CD4-positive, alpha-beta T cell treated with Interleukin-1 beta for 1 hour (primary cell): ENCODE data around the gene CERS1.

ENCODE experiments used
- DNase-seq, 2 donors: peaks; one replicate each; pipeline ENCODE4 v3.0.0-alpha.2; 2020 to 2022

Gene CERS1

GRCh38 chr19:18869023-18869618 lies 26.8 kb downstream of the CERS1 start:
- no peak for DNase-seq

- no peak for DNase-seq
These were observed 27.5 kb downstream of the CERS1 start for GRCh38 chr19:18868380-18869022.

- no peak for DNase-seq
These were observed 28.2 kb downstream of the CERS1 start for GRCh38 chr19:18867751-18868150.

DNA sequence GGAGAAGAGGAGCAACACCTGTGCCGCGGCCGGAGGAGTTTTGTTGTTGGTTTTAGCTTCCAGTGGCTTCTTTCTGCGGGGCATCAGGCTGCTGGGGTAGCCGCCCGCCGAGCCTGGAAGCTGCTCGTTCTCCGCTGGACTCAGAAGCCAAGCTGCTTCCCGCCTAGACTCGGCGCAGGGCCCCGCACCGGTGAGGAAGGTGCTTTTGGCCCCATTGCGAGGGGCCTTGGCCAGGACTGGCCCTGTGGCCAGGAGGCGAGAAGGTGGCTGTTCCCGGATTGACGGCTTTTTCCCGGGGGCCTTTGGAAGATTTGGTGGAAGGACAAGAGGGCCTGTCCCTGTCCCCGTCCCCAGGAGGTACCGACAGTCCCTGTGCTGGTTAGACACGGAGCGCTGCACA lies 28.8 kb downstream of the CERS1 start:
- no peak for DNase-seq

DNA sequence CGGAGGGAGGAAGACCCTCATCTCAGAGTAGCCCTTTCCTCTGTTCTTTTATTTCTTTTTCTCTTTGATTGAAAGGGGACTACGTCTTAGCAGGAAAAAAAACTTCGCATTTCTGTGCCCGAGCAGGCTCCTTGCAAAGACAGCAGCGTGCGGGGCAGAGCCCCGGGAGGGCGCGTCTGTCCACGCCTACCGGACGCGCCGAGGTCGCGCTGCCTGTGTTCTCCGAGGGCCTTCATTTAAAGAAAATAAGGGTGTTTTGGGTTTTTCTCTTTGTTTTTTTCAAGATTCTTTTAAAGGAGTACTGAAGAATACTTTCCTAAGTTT lies 29.2 kb downstream of the CERS1 start:
- no peak for DNase-seq

DNA sequence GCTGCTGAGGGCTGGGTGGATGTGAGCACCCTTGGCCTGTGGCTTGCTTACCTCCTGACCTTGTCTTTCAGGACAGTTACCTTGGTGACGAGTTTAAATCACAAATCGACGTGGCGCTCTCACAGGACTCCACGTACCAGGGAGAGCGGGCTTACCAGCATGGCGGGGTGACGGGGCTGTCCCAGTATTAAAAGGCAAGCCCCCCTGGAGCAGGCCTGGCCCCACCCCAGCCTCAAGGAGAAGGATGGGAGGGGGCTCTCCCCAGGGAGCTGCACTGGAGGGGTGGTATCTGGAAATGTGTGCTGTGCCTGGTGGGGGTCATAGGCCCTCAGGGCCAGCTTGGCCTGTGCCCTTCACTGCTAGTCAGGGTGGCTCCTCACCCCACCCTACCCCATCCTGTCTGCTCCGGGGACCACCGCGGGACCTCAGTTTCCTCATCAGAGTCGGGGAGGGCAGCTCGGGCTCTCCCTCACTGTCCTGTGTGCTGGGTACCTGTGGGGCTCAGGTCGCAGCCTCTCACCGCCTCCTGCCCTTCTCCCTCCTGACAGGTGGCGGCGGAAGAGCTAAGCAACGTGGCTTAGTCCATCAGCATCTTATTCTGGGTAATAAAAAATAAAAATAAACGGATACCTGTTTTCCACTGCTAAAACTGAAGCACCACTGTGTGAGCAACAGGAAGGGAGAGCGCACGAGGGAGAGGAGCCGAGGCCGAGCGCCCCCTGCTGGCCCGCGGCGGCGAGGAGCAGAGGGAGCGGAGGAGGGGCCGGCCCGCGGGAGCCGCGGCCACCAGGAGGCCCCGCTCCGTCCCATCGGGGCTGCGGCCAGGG lies 29.8 kb downstream of the CERS1 start:
- peak; percentile 58 to 61 for DNase-seq

GRCh38 chr19:18865106-18865972 lies 30.6 kb downstream of the CERS1 start:
- DNase-seq, result no peak

GRCh38 chr19:18863843-18864362 lies 32.1 kb downstream of the CERS1 start:
- DNase-seq, result no peak

- no peak for DNase-seq
These were observed 32.7 kb downstream of the CERS1 start for GRCh38 chr19:18862976-18863842.

DNA sequence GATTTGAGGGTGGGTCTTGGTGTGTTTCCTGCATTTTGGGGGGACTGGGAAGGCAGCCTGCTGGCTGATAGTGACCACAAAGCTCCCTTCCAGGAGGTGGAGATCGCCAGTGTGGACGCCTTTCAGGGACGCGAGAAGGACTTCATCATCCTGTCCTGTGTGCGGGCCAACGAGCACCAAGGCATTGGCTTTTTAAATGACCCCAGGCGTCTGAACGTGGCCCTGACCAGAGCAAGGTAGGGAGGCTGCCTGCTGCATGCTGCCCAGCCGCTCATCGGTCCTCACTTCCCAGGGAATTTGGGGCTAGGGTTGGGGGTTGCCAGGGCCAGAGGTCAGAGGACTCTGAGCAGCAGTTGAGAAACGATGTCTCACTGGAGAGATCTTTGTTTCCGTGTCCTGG lies 34.0 kb downstream of the CERS1 start:
- DNase-seq, result no peak

DNA sequence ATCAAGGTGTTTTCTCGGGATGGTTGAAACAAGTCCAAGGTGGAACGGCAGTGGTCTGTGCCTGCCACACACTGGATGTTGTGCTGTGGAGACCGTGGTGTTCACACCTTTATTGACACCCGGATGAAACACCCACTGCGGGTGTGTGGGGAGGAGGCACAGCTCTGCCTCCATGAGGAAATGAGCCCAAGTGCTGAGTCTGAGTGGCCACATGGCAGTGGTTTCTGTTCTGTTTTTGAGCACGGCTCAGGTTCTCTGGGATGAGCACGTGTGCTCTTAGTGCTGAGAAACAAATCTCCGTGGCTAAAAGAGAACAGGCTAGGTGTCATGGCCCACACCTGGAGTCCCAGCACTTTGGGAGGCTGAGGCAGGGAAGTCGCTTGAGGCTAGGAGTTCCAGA lies 34.7 kb downstream of the CERS1 start:
- DNase-seq, result no peak

DNA sequence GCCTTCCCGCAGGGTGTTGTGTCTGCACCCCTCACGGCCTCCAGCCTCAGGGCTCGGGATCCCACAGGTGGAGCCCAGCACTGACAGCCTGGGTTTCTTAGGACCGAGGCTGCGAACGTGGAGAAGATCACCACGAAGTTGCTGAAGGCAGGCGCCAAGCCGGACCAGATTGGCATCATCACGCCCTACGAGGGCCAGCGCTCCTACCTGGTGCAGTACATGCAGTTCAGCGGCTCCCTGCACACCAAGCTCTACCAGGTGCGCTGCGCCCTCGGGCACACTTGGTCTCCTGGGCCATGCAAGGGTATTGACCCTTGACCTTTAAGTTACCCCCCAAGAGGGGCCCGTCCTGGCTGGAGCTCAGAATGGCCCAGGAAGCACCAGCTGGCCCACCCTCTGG lies 35.2 kb downstream of the CERS1 start:
- DNase-seq, result no peak

- no peak for DNase-seq
These were observed 35.7 kb downstream of the CERS1 start for GRCh38 chr19:18860302-18860700.

- no peak for DNase-seq
These were observed 36.2 kb downstream of the CERS1 start for GRCh38 chr19:18859676-18860301.

- DNase-seq, result no peak
These were observed 36.9 kb downstream of the CERS1 start for GRCh38 chr19:18858906-18859646.

DNA sequence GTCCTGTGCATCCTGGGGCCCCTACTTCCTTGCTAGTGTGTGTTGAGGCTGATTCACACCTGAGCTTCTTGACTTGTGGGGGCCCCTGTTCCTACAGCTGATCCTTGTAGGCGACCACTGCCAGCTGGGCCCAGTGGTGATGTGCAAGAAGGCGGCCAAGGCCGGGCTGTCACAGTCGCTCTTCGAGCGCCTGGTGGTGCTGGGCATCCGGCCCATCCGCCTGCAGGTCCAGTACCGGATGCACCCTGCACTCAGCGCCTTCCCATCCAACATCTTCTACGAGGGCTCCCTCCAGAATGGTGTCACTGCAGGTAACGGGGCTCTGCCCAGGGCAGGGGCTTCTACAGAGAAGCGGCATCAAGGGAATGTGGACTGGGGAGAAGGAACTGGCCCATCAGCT lies 38.7 kb downstream of the CERS1 start:
- DNase-seq, result no peak

DNA sequence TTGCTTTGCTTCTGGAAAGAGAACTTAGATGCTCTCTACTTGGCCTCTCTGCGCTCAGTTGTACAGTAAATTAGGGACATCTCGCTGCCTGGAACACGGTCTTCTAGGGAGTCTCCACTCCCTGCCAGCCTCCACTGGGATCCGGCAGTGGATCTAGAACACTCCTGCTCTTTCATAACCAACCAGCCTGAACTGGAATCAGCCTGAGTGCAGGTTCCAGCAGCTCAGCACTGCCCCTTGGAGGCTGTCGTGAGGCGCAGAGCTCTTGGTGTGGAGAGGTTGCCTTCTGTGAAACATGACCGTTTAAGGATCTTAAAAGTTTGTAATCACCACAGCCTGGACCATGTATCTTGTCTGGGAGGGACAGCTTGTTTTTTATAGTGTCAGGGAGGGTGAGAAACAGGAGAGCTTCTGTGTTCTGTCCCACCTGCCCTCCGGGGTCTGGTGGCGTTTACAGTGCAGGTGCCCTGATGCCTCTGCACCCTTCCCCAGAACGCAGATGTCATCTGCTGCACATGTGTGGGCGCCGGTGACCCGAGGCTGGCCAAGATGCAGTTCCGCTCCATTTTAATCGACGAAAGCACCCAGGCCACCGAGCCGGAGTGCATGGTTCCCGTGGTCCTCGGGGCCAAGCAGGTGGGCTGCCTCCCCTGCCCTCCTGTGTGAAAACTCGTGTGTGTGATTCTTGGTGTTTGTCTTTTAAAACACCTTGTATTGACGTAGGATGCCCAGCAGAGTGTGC lies 39.4 kb downstream of the CERS1 start:
- no peak for DNase-seq

- no peak for DNase-seq
These were observed 40.1 kb downstream of the CERS1 start for GRCh38 chr19:18855647-18856384.

DNA sequence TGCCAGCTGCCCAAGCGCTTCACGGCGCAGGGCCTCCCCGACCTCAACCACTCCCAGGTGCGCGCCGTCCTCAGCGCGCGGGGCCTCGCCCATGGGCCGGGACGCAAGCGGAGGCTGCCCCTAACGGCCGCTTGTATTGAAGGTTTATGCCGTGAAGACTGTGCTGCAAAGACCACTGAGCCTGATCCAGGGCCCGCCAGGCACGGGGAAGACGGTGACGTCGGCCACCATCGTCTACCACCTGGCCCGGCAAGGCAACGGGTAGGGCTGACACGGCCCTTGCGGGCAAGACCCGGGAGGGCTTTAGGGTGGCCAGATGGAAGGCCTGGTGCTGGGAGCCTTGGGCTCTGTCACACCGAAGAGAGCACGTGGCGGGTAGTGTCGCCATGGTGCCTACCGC lies 41.0 kb downstream of the CERS1 start:
- no peak for DNase-seq
